ENCODE data around the gene SOX9. TPM values are rescaled to one million over a fixed set of nuclear protein-coding genes. Genes with fewer than 3 reads are reported as not detected.

Gene SOX9
- total and polyA plus RNA-seq, 4 donors = 0.42 to 1.7 (median 0.99) TPM

- TF ChIP-seq, protein P1, sequence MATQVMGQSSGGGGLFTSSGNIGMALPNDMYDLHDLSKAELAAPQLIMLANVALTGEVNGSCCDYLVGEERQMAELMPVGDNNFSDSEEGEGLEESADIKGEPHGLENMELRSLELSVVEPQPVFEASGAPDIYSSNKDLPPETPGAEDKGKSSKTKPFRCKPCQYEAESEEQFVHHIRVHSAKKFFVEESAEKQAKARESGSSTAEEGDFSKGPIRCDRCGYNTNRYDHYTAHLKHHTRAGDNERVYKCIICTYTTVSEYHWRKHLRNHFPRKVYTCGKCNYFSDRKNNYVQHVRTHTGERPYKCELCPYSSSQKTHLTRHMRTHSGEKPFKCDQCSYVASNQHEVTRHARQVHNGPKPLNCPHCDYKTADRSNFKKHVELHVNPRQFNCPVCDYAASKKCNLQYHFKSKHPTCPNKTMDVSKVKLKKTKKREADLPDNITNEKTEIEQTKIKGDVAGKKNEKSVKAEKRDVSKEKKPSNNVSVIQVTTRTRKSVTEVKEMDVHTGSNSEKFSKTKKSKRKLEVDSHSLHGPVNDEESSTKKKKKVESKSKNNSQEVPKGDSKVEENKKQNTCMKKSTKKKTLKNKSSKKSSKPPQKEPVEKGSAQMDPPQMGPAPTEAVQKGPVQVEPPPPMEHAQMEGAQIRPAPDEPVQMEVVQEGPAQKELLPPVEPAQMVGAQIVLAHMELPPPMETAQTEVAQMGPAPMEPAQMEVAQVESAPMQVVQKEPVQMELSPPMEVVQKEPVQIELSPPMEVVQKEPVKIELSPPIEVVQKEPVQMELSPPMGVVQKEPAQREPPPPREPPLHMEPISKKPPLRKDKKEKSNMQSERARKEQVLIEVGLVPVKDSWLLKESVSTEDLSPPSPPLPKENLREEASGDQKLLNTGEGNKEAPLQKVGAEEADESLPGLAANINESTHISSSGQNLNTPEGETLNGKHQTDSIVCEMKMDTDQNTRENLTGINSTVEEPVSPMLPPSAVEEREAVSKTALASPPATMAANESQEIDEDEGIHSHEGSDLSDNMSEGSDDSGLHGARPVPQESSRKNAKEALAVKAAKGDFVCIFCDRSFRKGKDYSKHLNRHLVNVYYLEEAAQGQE (IDR thresholded peaks at IDR 0.05) = no peak
- TF ChIP-seq GABPA (IDR thresholded peaks at IDR 0.05 in 1 of 2, conservative IDR thresholded peaks at IDR 0.05 in 1 of 2) (no peak), JUND (IDR thresholded peaks at IDR 0.05) (no peak), RXRA (IDR thresholded peaks at IDR 0.05) (no peak), TAF1 (conservative IDR thresholded peaks at IDR 0.05) (no peak), SP1 (IDR thresholded peaks at IDR 0.05) (no peak), EGR1 (IDR thresholded peaks at IDR 0.05; ENCODE audit: low read depth in 2 of 2) (no peak)
- TF ChIP-seq, protein P2, sequence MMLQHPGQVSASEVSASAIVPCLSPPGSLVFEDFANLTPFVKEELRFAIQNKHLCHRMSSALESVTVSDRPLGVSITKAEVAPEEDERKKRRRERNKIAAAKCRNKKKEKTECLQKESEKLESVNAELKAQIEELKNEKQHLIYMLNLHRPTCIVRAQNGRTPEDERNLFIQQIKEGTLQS (IDR thresholded peaks at IDR 0.05) = no peak
These were observed 19.3 kb upstream of the SOX9 start (continued) for GRCh38 chr17:72101526-72101925.

- Histone ChIP-seq H3K27me3 (ENCODE audit: control insufficient read depth in 4 of 4, insufficient read depth in 4 of 4, low read length in 3 of 4) (no peaks in the 10 kb centered on the region), H3K9ac (ENCODE audit: low read depth in 1 of 2, low read length in 2 of 2) (no peak overlapping the region), H3K4me1 (ENCODE audit: control insufficient read depth in 4 of 4, insufficient read depth in 4 of 4, low read length in 3 of 4) (no peaks in the 10 kb centered on the region), H3K36me3 (ENCODE audit: control insufficient read depth in 4 of 4, insufficient read depth in 3 of 4, low read depth in 1 of 4, low read length in 3 of 4) (no peaks in the 10 kb centered on the region), H3K4me3 (ENCODE audit: low read depth in 1 of 3, low read length in 3 of 3) (no peak overlapping the region), H3K9me3 (ENCODE audit: control insufficient read depth in 4 of 4, low read length in 3 of 4) (no peaks in the 10 kb centered on the region), H3K27ac (ENCODE audit: low read depth in 1 of 2, low read length in 2 of 2) (no peak overlapping the region)
- DNase-seq (ENCODE audit: low spot score) = no peak
- TF ChIP-seq YY1 (IDR thresholded peaks at IDR 0.05) (no peak), SP1 (IDR thresholded peaks at IDR 0.05) (no peak), EGR1 (IDR thresholded peaks at IDR 0.05; ENCODE audit: low read depth in 2 of 2) (no peak), NR2F2 (IDR thresholded peaks at IDR 0.05) (no peak), HNF4G (IDR thresholded peaks at IDR 0.05) (no peak), FOXA1 (IDR thresholded peaks at IDR 0.05) (no peak), RAD21 (IDR thresholded peaks at IDR 0.05) (no peak), TAF1 (conservative IDR thresholded peaks at IDR 0.05) (no peak), HNF4A (conservative IDR thresholded peaks at IDR 0.05) (no peak)
- TF ChIP-seq, protein P1 (IDR thresholded peaks at IDR 0.05) = no peak
- TF ChIP-seq, protein P3, sequence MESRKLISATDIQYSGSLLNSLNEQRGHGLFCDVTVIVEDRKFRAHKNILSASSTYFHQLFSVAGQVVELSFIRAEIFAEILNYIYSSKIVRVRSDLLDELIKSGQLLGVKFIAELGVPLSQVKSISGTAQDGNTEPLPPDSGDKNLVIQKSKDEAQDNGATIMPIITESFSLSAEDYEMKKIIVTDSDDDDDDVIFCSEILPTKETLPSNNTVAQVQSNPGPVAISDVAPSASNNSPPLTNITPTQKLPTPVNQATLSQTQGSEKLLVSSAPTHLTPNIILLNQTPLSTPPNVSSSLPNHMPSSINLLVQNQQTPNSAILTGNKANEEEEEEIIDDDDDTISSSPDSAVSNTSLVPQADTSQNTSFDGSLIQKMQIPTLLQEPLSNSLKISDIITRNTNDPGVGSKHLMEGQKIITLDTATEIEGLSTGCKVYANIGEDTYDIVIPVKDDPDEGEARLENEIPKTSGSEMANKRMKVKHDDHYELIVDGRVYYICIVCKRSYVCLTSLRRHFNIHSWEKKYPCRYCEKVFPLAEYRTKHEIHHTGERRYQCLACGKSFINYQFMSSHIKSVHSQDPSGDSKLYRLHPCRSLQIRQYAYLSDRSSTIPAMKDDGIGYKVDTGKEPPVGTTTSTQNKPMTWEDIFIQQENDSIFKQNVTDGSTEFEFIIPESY (IDR thresholded peaks at IDR 0.05) = no peak
- WGBS = 99% methylated on average over 1 of the region's 1 CpG
These were observed 18.5 kb upstream of the SOX9 start for GRCh38 chr17:72102366-72102765.
